GM18507 (cell line): ENCODE results near the gene TFPI.
"Not testable (repeated sequence)": the region's sequence is repeated elsewhere in the genome, so short reads cannot be mapped to it uniquely, and the experiment has no call there.

Experiments
- DNase-seq: peaks from one replicate; pipeline ENCODE4 v3.0.0; 2011; ENCODE audit warnings: low read depth; ENCODE audit not compliant: insufficient read length; ENCODE audit errors: extremely low spot score
- FAIRE-seq: peaks from 2 replicates; lab custom pipeline; 2011; peaks lifted over from hg19 to GRCh38; lab: Jason Lieb, UNC

The TFPI gene

DNA sequence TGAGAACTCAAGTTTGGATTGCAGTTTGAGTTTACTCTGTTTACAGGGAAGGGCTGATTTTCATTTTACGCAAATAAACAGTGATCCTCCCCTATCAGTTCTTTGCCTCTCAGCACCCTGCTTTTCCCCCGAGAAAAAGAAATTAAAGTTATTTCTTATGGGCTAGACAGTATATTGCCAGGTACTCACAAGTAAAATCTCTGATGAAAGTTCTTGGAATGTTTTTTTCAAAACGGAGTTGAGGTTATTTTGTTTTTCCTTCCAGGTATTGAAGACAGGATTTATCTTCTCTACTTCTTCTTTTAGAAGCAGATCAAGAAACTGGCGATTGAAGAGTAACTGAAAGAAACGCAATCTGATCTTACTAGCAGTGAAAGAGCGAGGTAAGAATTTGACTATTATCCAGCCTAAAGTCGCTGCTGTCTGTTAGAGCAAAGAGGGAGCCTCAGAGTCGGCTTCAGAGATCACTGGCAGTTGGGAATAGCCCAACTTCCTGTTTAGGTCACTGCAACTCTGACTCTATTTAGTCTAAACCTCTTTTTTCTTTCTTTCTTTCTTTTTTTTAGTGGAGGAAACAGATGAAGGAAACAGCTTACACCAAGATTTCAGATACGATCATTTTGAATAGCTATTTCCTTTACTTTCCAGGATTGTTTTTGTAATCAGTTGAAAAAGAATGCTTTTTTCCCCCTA lies at the start of gene TFPI:
Gene TFPI (minus strand): TSS at position 425 of the 693 bp plus-strand sequence. CDS start 50,667 bp downstream, outside the sequence.
- DNase-seq (no peak), FAIRE-seq (no peak)

DNA sequence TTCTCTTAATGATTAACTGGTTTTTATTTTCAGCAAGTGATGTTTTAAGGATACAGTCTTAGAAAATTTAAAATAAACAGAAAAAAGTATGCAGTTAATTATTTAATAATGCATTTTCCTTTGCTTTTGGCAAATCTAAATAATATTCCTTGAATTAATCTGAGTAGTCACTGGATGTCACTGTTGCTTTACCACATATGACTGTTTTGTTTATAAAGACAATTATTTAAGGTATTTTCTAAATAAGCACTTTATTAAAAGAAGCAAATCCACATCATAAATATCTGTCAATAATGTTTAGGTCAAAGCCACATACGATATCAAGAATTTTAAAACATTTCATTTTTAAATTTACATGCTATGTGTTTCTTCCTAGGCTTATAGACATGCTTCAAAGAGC lies 40.6 kb upstream of the TFPI start:
- no peak for FAIRE-seq
- DNase-seq: no peak

DNA sequence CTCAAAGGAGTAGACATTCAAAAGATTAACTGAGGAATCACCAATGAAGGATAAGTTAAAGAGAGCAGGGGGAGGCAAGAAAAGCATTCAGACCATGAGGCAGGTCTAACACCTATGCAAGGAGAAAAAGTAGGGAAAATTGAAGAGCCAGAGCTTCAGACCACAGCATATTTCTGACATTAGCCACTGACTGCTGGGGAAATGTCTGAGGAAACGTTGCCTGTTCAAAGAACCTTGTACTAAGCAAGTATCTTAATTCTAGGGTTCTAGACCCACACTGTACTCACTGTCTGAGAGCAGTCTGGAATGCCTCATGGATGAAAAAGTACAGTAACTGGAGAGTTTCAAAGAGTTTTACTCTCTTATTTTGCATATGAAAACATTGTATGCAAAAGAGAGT lies 39.5 kb upstream of the TFPI start:
- DNase-seq (no peak), FAIRE-seq (no peak)

DNA sequence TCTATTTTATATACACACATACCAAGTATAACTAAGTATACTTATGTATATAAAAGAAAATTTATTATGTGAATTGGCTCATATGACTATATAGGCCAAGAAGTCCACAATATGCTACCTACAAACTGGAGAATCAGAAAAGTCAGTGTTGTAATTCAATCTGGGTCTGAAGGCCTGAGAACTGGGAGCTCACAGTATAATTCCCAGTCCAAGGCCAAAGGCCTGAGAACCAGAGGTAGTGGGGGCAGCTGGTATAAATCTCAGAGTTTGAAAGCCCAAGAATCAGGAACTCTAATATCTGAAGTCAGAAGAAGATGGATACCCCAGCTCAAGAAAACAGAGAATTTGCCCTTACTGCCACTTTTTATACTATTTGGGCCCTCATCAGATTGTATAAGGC lies 38.9 kb upstream of the TFPI start:
- DNase-seq (no peak), FAIRE-seq (no peak)

DNA sequence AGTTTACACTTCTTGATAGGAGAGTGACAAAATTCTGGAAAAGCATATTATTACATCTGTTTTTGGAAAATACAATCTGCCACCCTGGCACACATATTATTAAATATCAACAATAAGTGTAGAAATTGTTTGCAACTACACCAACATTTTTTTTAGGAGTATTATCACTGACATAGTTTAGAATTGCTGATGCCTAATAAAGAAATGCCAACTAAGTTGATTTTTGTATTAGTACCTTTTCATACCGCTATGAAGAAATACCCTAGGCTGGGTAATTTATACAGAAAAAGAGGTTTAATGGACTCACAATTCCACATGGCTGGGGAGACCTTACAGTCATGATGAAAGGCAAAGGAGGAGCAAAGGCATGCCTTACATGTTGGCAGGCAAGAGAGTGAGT lies 35.9 kb upstream of the TFPI start:
- DNase-seq (no peak), FAIRE-seq (no peak)

DNA sequence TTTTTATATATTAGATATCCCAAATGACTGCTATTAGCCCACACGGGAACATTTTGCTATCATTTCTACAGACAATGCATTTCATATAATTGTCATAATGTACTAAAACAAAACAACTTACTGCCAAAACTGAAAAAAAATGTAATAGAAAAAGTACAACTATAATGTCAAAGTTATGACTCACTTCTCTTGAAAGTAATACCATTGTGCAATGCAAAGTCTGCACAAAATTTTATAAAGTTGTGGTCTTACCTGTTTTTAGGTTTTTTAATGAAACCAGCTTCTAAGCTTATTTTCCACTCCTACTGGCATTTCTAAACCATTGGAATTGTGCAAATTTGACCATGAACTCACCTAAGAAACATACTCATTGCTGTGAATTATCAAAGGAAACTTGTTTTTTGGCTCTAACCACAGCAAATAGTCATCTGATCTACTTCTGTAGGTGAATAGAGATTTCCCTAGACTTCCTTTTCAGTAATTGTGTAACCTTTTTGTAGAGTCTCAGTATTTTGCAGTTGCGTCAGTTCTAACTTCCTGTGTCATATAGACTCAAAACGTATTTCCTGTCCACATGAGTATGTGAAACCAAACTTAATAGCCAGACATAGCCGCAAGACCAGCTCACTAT lies 31.9 kb upstream of the TFPI start:
- FAIRE-seq (no peak), DNase-seq (no peak)

DNA sequence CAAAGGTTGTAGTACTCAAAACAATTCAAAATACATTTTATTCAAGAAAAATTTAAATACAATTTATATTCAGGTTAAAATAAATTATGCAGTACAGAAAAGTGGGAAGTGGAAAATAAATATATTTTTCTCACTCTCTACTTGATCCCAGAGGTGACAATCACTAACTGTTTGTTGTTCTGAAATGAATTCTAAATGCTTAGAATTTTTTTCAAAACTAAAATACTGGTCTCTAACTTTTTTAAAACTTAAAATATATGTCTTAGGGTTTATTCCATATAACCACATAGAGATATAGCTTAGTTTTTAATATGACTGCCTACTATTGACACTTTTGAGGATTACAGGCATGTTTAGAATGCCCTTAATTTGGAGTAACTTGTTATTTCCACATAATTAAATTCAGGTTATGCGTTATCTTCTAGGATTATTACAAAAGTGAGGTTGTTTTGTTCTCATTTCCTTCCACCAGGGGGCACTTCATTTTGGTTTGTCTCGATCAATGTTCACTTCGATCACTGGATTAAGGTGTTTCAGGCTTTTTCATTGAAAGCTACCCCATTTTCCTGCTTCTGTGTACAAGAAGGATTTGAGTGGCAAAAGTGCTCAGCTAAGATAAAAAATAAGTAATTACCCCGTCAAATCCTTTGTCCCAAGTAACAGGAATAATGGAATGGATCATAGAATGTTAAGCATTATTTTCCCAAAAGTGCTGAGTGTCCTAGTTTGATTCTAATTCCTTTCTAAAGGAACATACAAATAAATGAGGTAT lies 27.1 kb upstream of the TFPI start:
- FAIRE-seq: peak; percentile 73
- no peak for DNase-seq

DNA sequence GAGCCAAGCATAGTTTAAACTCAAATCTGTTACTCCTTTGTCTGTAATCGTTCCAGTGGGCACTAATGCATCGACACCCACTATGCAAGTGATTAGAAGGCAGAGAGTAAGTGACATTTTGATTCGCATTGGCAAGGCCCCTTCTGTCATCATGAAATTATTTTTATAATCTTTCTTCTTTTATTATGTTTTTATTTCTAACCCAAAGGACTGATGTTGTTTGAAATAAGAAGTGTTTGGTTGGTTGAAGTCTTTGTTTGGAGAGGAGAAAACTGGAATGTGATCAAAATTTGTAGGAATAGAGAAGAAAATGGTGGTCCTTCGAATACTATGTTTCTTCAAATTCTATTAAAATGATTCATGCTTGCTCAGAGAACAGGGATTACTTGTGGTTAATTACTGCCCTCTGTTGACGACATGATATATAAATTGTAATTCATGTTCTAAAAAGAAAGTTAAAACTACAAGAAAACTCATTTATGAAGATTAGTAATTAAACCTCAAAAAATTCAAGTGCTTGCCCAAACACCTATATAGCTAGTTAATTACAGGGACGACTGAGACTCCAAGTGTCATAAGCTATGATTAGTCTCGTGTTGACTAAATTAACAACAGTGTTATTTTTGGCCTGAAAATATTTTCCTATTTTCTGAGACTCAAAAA lies 26.4 kb upstream of the TFPI start:
- DNase-seq: no peak
- peak; percentile 60 for FAIRE-seq

DNA sequence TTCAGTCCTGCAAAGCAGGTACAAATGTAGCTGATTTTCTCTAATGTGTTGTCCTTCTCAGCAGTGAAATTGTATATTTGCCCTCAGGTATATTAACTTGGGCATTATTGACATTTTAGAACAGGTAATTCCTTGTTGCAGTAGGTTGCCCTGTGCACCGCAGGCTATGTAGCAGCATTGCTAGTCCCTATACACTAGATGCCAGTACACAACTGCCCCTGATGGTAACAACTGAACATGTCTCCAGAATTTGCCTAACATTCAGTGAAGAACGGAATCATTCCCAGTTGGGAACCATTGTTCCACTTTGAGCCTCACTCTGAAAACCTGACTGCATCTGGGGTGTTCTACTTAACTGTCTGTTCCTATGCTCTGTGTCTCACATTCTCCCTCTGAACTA lies 23.1 kb upstream of the TFPI start:
- FAIRE-seq (no peak), DNase-seq (no peak)

DNA sequence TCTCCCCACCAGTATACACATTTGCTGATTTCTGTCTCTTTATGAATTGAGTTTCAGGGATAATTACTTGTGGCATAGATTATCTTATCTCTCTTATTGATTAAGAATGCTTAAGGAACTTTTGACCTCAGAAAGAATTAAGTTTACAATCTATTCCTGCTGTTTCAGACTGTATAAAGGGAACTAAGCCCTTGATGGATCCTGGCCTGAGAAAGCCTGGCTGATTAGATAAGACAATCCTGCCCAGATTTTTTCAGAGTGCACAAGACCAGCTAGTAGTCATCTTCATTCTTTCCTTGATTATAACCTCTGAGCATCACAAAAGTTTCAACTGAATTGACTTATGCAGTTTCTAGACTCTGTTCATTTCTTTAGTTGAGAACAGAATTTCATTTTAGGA lies 22.7 kb upstream of the TFPI start:
- no peak for FAIRE-seq
- DNase-seq: no peak

DNA sequence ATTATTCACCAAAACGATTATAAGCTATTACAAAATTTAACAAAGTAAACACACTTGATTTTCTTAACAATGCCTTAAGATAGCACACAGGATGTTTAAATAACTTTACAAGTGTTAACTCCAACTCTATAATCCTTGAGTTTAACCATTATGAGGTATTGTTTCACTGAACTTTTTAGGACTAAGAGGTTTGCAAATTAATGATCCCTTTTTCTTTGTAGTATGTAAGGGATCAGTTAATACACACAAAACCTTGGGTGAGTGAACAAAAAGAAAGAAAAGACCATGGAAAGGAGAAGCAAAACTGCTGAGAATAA lies 21.5 kb upstream of the TFPI start:
- FAIRE-seq (no peak), DNase-seq (no peak)

DNA sequence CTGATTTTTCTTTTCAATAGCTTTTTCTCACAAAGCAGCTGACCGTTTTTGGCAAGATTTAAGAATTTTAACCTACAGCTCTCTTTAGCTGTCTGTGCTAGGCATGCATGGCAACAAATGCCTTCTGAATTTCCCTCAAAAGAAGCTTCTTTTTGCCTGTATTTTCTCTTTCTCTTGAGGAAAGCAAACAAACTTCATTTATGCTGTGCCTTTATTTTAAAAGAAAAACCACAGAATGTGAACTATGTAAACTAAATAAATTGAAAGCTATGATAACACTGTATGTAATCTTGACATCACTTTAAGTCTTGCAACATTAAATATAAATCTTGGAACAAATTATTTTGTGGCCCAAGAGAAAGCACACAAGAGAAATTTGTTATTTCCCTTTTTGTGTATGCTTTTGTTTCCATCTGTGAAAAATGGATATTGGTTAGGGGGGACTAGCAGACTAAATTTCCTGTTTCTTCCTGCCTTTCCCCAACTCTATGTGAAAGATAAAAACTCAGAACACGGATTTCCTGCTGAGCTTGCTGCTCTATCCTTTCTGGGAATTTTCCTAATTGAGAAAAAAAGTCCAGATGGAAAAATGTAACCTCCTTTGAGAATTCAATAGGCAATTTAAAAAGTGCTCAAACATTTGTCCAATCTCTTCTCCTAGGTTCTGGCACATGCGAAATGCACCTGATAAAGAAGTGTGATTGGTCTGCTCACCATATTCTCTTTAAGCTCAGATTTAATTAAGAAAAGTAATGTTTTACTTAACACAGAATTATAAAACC lies 20.9 kb upstream of the TFPI start:
- no peak for DNase-seq
- FAIRE-seq: no peak

DNA sequence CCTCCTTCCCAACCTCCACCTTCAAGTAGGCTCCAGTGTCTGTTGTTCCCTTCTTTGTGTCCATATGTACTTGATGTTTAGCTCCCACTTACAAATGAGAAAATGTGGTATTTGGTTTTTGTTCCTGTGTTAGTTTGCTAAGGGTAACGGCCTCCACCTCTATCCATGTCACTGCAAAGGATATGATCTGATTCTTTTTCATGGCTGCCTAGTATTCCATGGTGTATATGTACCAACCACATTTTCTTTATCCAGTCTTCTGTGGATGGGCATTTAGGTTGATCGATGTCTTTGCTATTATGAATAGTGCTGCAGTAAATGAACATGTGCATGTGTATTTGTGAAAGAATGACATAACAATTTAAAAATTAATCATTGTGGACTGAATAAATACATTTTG lies 19.5 kb upstream of the TFPI start:
- no peak for FAIRE-seq
- no peak for DNase-seq

DNA sequence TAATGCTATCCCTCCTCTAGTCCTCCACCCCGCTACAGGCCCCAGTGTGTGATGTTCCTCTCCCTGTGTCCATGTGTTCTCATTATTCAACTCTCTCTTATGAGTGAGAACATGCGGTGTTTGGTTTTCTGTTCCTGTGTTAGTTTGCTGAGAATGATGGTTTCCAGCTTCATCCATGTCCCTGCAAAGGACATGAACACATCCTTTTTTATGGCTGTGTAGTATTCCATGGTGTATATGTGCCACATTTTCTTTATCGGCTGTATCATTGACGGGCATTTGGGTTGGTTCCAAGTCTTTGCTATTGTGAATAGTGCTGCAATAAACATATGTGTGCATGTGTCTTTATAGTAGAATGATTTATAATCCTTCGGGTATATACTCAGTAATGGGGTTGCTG lies 17.8 kb upstream of the TFPI start:
- FAIRE-seq, DNase-seq: not testable (repeated sequence)

DNA sequence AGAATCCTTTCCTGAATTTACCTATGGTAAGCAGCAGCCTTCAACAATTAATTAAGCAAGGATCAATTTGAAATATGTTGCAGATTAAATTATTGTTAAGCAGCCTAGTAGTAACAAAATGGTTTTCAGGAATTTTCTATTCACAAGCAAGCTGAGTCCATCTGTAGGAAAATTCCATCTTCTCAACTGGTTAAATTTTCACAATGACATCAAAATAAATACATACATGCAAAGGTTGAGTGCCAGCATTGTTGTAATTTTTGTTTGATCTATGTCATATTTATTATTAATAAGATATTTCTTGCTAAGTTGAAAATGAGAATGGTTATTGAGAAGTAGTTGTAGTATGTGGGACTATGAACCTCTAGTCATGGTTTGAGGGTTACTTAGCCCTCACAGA lies 15.3 kb upstream of the TFPI start:
- DNase-seq: no peak
- FAIRE-seq: no peak

DNA sequence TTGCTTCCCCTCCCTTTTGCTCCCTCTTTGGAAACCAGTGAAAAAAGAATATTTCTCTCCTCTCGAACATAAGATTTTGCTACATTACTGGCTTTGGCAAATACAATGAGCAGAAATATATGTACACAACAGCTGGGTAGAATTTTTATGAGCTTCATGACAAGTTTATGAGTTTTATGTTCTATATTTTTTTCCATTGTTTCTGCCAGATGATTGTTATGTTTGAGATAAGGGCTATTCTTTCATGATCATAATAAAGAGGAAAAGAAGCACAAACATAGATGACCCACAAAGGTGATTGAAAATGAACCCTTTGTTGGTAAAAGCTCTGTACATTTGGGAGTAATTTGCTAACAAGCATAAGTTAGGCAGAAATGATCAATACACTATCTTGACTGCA lies 14.8 kb upstream of the TFPI start:
- no peak for DNase-seq
- no peak for FAIRE-seq

DNA sequence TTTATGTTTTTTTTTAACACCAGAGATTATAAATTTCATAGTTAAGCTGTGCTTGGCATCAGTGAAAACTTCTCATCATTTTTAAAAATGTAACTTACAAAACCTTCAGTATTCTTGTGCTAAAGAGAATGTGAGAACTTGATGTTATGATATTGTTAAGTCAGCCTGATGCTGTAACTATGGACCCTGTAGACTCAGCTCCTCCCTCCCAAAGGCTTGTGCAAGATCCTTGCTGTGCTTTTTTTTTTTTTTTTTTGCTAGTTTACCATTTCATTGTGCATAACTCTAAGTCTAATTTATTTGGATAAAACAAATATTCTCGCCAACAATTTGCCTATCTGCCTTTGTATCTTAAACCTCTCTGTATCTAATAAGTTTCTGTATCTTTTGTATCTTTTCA lies 12.9 kb upstream of the TFPI start:
- no peak for FAIRE-seq
- DNase-seq: no peak

DNA sequence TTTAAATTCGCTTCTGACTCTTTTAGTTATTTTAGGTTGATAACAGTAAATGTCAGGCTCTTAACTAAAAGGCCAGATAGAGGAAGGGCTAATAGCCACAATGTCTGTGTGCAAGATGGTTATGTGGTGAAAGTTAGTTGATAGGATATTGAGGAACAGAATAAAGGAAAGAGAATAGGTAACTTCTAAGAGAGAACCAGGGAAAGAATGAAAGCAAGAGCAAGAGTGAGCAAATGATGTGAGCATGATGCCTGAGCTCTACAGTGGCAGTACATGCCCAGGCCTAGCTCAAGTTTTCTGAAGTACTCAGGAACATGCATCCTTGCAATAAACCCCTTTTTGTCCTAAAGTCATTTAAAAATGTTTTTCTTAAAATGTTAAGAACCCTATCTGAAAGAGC lies 12.5 kb upstream of the TFPI start:
- DNase-seq (no peak), FAIRE-seq (no peak)

DNA sequence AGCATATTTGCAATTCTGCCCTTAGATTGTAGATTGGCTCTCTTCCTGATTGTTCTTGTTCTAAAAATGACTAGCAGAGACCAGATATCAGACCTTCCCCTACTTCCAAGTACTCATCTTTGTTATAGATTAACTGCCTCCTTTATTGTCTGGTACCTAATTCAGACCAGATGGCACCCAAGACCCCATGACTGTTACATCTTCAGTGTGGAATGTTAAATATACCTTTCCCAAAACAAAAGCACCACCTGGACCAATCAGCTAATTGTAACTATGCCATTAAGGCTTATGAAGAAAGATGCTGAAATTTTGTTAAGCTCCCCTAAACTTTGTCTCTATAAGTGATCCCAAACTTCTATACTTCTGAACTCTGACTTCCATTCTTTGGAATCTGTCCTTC lies 12.0 kb upstream of the TFPI start:
- no peak for DNase-seq
- no peak for FAIRE-seq

DNA sequence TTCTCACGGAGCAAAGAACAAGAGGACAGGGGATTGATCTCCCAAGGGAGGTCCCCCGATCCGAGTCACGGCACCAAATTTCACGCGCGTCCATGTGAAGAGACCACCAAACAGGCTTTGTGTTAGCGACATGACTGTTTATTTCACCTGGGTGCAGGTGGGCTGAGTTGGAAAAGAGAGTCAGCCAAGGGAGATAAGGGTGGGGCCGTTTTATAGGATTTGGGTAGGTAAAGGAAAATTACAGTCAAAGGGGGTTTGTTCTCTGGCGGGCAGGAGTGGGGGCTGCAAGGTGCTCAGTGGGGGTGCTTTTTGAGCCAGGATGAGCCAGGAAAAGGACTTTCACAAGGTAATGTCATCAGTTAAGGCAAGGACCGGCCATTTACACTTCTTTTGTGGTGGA lies 11.4 kb upstream of the TFPI start:
- not testable (repeated sequence) for FAIRE-seq

More for the DNA sequence above, 11.4 kb upstream of the TFPI start:
- not testable (repeated sequence) for DNase-seq
